ENCODE data around the gene TMEM95.

- no peak for TF ChIP-seq EZH2 (IDR thresholded peaks at IDR 0.05; ENCODE audit: low read depth)
- TF ChIP-seq CTCF (conservative IDR thresholded peaks at IDR 0.05): no peak
Observed at GRCh38 chr17:7391307-7391706, 36.4 kb downstream of the TMEM95 start.
